Gastroesophageal sphincter (tissue), 3 donors: Measurements from ENCODE around the gene ROR2.

Experiments
- CTCF ChIP-seq, 4 experiments: fragments of 200-600 bp in 2 of 4; fragments of 450-650 bp in 2 of 4; sonication (generic) in 1 of 4; IDR thresholded peaks; one replicate each; pipeline ENCODE4 v1.5.1; 2017 to 2019; ENCODE audit warnings: antibody characterized with exemption in 4 of 4, mild to moderate bottlenecking in 2 of 4, moderate library complexity in 2 of 4
- POLR2A ChIP-seq, 2 donors: fragments of 450-650 bp; IDR thresholded peaks; one replicate each; pipeline ENCODE4 v1.6.1; 2017; ENCODE audit warnings: antibody characterized with exemption in 2 of 2, mild to moderate bottlenecking in 2 of 2, moderate library complexity in 1 of 2

- TF ChIP-seq POLR2A (IDR thresholded peaks at IDR 0.05) (no peak), CTCF (IDR thresholded peaks at IDR 0.05) (no peak)
Observed at GRCh38 chr9:91849694-91850093, 100.3 kb downstream of the ROR2 start.
